ENCODE data around the gene PSMG4. TPM values are rescaled to one million over a fixed set of nuclear protein-coding genes. Genes with fewer than 3 reads are reported as not detected.

PSMG4 gene
- total RNA-seq, 1 experiment from 2014 or later = 35.0 TPM

DNA sequence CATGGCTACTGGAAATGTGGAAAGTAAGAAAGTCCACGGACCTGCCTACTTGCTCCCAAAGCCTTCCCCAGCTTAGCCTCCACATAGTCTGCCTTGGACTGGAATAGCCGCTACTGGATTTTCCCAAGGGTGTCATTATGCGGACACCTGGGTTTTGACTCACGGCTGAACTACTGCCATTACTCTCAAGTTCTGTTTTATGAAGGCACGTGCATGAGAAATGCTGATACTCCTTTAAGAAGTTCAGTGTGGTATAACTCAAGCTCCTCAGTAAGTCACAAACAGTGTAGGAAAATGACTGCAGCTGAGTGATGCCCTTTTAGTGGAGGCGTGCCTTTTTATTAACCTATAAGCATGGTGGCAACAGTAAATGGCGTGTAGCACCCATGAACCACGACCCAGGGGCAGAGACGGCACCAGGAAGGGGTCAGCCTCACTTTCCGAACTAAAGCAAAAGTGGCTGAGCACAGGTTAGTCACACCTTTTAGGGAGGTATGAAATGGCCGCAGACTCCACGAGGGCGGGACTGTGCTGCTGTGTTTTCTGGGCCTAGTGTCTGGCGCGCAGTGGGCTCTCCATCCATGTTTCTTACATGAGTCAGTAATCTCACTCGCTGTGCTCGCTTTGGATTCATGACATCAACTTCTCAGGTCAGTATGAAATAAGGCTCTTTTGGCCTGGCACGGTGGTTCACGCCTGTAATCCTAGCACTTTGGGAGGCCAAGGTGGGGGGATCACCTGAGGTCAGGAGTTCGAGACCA lies 23.9 kb downstream of the PSMG4 start:
- DNase-seq (ENCODE audit: low read depth, low spot score) = no peak
- H3K79me2 ChIP-seq (ENCODE audit: insufficient read depth, low read length) = no peaks in the 10 kb centered on the region
- no peak for ATAC-seq
- no peak for TF ChIP-seq JUND (IDR thresholded peaks at IDR 0.05)
- no peak for TF ChIP-seq EZH2 (IDR thresholded peaks at IDR 0.05)
- no peak for TF ChIP-seq ZFX (IDR thresholded peaks at IDR 0.05)
- TF ChIP-seq, protein P1, sequence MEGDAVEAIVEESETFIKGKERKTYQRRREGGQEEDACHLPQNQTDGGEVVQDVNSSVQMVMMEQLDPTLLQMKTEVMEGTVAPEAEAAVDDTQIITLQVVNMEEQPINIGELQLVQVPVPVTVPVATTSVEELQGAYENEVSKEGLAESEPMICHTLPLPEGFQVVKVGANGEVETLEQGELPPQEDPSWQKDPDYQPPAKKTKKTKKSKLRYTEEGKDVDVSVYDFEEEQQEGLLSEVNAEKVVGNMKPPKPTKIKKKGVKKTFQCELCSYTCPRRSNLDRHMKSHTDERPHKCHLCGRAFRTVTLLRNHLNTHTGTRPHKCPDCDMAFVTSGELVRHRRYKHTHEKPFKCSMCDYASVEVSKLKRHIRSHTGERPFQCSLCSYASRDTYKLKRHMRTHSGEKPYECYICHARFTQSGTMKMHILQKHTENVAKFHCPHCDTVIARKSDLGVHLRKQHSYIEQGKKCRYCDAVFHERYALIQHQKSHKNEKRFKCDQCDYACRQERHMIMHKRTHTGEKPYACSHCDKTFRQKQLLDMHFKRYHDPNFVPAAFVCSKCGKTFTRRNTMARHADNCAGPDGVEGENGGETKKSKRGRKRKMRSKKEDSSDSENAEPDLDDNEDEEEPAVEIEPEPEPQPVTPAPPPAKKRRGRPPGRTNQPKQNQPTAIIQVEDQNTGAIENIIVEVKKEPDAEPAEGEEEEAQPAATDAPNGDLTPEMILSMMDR (IDR thresholded peaks at IDR 0.05 in 2 of 3, conservative IDR thresholded peaks at IDR 0.05 in 1 of 3; ENCODE audit: borderline replicate concordance in 1 of 3, insufficient read depth in 1 of 3, low read depth in 2 of 3, low read length in 2 of 3) = no peak
- no peak for TF ChIP-seq CEBPB (IDR thresholded peaks at IDR 0.05; ENCODE audit: low read depth)
- TF ChIP-seq, protein P2, sequence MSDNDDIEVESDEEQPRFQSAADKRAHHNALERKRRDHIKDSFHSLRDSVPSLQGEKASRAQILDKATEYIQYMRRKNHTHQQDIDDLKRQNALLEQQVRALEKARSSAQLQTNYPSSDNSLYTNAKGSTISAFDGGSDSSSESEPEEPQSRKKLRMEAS (IDR thresholded peaks at IDR 0.05) = no peak
- TF ChIP-seq ZNF274 (IDR thresholded peaks at IDR 0.05; ENCODE audit: low read depth, low read length) = no peak
- no peak for TF ChIP-seq POLR2A (IDR thresholded peaks at IDR 0.05; ENCODE audit: borderline replicate concordance, extremely low read depth, insufficient read depth, insufficient read length)
- no peak for TF ChIP-seq EGR1 (IDR thresholded peaks at IDR 0.05; ENCODE audit: low read depth)
- no peak for TF ChIP-seq CBX3 (IDR thresholded peaks at IDR 0.05; ENCODE audit: low read depth)
- no peak for TF ChIP-seq TCF7L2 (IDR thresholded peaks at IDR 0.05; ENCODE audit: borderline replicate concordance, extremely low read depth, insufficient read depth, insufficient read length)
- H3K9me3 ChIP-seq (ENCODE audit: control insufficient read depth in 1 of 2, insufficient read depth in 1 of 2, low read depth in 1 of 2, low read length in 2 of 2) = no peaks in the 10 kb centered on the region
- H4K20me1 ChIP-seq (ENCODE audit: insufficient read depth) = no peaks in the 10 kb centered on the region
- H3K9me2 ChIP-seq (ENCODE audit: insufficient read depth) = no peaks in the 10 kb centered on the region
- H3K27ac ChIP-seq (ENCODE audit: low read depth, low read length) = no peak overlapping the region
- H3K4me2 ChIP-seq (ENCODE audit: low read length) = no peak overlapping the region
- POLR2A ChIA-PET = no interaction called here
- intact Hi-C loops (cut with micrococcal nuclease) = no loop called here
- no TSS peak for BruUV-seq (replicated peaks)
- no peaks in the 10 kb centered on the region for H3K4me1 ChIP-seq (ENCODE audit: control insufficient read depth in 1 of 2, insufficient read depth in 2 of 2, low read length in 2 of 2)
- H3K4me3 ChIP-seq (replicated peaks in 1 of 2; ENCODE audit: low read depth in 1 of 2, low read length in 2 of 2) = no peak overlapping the region
- no peaks in the 10 kb centered on the region for H3K27me3 ChIP-seq (ENCODE audit: insufficient read depth, low read length)
- CTCF ChIA-PET = no interaction called here
- H2AFZ ChIP-seq (ENCODE audit: low read depth, low read length, poor library complexity, severe bottlenecking) = no peak overlapping the region
- H3K36me3 ChIP-seq (ENCODE audit: control insufficient read depth in 1 of 2, insufficient read depth in 2 of 2, low read length in 2 of 2) = no peaks in the 10 kb centered on the region
- no peak overlapping the region for H3K9ac ChIP-seq (ENCODE audit: low read length)
- RAD21 ChIA-PET (ENCODE audit: low non-redundant PET in 1 of 2, low total read pairs in 2 of 2, uncharacterized antibody in 2 of 2, unreplicated experiment in 2 of 2) = no interaction called here
